CD8-positive, alpha-beta memory T cell (primary cell): Measurements from ENCODE around the gene LDAF1. TPM values are rescaled to one million over a fixed set of nuclear protein-coding genes. Genes with fewer than 3 reads are reported as not detected.
"Not testable (repeated sequence)": the region's sequence is repeated elsewhere in the genome, so short reads cannot be mapped to it uniquely, and the experiment has no call there.

Experiments
- CTCF ChIA-PET: fragments of 350-600 bp; sonication (Branson Sonifier 250); formaldehyde crosslinking; loops from one replicate; lab custom pipeline; 2021; ENCODE audit warnings: antibody characterized with exemption; lab: Charles Lee
- POLR2A ChIA-PET: fragments of 350-600 bp; sonication (Branson Sonifier 250); formaldehyde crosslinking; loops from one replicate; lab custom pipeline; 2021; ENCODE audit warnings: antibody characterized with exemption; lab: Charles Lee
- DNase-seq, 5 donors: peaks; one replicate each; pipeline versions ENCODE4 v3.0.0 to v3.0.0-alpha.2; 2020 to 2022; ENCODE audit warnings: mixed read lengths in 1 of 5
- H3K27ac ChIP-seq: one replicate; pipeline ENCODE4 v1.7.0; 2013; ENCODE audit warnings: low read depth, mild to moderate bottlenecking, low read length, moderate library complexity
- H3K27me3 ChIP-seq: 2 replicates; pipeline ENCODE4 v1.7.0; 2013; ENCODE audit warnings: low read length, mild to moderate bottlenecking; ENCODE audit not compliant: insufficient read depth, poor library complexity, severe bottlenecking
- H3K36me3 ChIP-seq: 2 replicates; pipeline ENCODE4 v1.7.0; 2013; ENCODE audit warnings: mild to moderate bottlenecking, low read length, moderate library complexity; ENCODE audit not compliant: insufficient read depth
- H3K4me1 ChIP-seq: 2 replicates; pipeline ENCODE4 v1.7.0; 2013; ENCODE audit warnings: mild to moderate bottlenecking, low read length, moderate library complexity; ENCODE audit not compliant: insufficient read depth
- H3K4me3 ChIP-seq: 2 replicates; pipeline ENCODE4 v1.7.0; 2013; ENCODE audit warnings: mild to moderate bottlenecking, low read length
- H3K9me3 ChIP-seq: 2 replicates; pipeline ENCODE4 v1.7.0; 2013; ENCODE audit warnings: mild to moderate bottlenecking, low read length
- H3K27ac Mint-ChIP-seq, 8 donors: one replicate each; pipeline ENCODE4 v1.8.0; 2020 to 2021; ENCODE audit warnings: mixed read lengths in 8 of 8, mild to moderate bottlenecking in 6 of 8, inconsistent platforms in 3 of 8, moderate library complexity in 3 of 8
- H3K27me3 Mint-ChIP-seq, 2 donors: one replicate each; pipeline ENCODE4 v1.8.0; 2020 to 2021; ENCODE audit warnings: mixed read lengths in 2 of 2, mild to moderate bottlenecking in 1 of 2, moderate library complexity in 1 of 2
- H3K36me3 Mint-ChIP-seq, 3 donors: one replicate each; pipeline ENCODE4 v1.8.0; 2020 to 2021; ENCODE audit warnings: mixed read lengths in 3 of 3, inconsistent platforms in 1 of 3, mild to moderate bottlenecking in 1 of 3
- H3K4me1 Mint-ChIP-seq, 3 donors: one replicate each; pipeline ENCODE4 v1.8.0; 2020 to 2021; ENCODE audit warnings: mixed read lengths in 3 of 3, inconsistent platforms in 1 of 3, mild to moderate bottlenecking in 1 of 3
- H3K4me3 Mint-ChIP-seq, 7 donors: one replicate each; pipeline ENCODE4 v1.8.0; 2020 to 2021; ENCODE audit warnings: mixed read lengths in 7 of 7, mild to moderate bottlenecking in 6 of 7, moderate library complexity in 4 of 7, inconsistent platforms in 2 of 7
- H3K9me3 Mint-ChIP-seq, 5 donors: one replicate each; pipeline ENCODE4 v1.8.0; 2020 to 2022; ENCODE audit warnings: mixed read lengths in 5 of 5, mild to moderate bottlenecking in 3 of 5, moderate library complexity in 2 of 5, inconsistent platforms in 1 of 5
- polyA plus RNA-seq: library from polyadenylated mRNA; unstranded; fragments of 300-500 nt; fragmentation: Illumina TruSeq; gene quantifications from one replicate; pipeline ENCODE4 v1.2.3, GENCODE V29; 2021
- total RNA-seq, 2 experiments: library from RNA; stranded (reverse); gene quantifications; one replicate each; pipeline ENCODE4 v1.2.3, GENCODE V29; 2021

LDAF1 gene
- total and polyA plus RNA-seq, 3 experiments from 2014 or later, result 8.8 to 16.0 (median 9.5) TPM

DNA sequence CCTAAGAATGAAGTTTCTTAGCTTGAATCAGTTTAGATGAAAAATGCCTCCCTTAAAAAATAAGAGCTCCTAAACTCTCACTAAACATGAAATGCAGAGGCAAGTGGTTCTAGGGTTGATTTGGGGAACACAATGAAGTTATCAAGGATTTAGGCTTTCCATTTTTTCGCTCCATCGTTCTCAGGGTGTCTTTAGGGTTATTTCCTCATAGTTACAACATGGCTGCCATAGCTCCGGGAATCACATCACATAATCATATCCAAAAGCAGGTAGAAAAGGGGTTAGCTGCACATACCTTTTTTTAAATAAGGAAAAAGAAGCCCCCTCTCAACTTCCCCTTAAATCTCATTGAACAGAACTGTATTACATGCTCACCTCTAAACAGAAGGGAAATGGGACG, 31.5 kb downstream of the LDAF1 start:
- Mint-ChIP-seq H3K9me3 (peaks cover 0 to 4% (median 3%) of the 10 kb centered on the region in 5 donors), H3K36me3 (no peaks in the 10 kb centered on the region), H3K4me1 (peaks cover 3 to 6% (median 5%) of the 10 kb centered on the region in 3 donors), H3K27me3 (peaks cover 14 to 34% of the 10 kb centered on the region in 2 donors), H3K4me3 (no peak overlapping the region), H3K27ac (no peak overlapping the region)
- H3K4me3 ChIP-seq, result no peak overlapping the region
- H3K27me3 ChIP-seq, result no peaks in the 10 kb centered on the region
- no peak for DNase-seq
- H3K27ac ChIP-seq, result no peak overlapping the region
- ChIA-PET POLR2A (no interaction called here), CTCF (interaction anchor here (0.7 to 1.2 kb wide), 2 partner anchors 31 to 366 kb away, joined by 3 to 5 read pairs; partner anchors contain the start of gene LDAF1)
- H3K9me3 ChIP-seq, result no peaks in the 10 kb centered on the region
- no peaks in the 10 kb centered on the region for H3K36me3 ChIP-seq
- no peaks in the 10 kb centered on the region for H3K4me1 ChIP-seq

DNA sequence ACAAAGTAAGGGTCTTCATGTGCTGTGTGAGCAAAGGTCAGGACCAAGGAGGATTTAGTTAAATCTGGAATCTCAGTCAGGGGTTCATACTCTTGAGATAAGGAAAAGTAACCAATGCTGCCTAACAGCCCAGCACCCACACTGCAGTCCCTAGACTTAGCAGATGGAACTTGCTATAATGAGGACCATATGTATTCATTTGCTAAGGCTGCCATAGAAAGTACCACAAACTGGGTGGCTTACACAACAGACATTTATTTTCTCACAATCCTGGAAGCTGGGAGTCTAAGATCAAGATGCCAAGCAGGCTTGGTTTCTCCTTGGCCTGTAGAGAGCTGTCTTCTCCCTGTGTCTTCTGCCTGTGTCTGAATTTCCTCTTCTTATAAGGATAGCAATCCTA, 32.1 kb downstream of the LDAF1 start:
- Histone ChIP-seq H3K27me3 (no peaks in the 10 kb centered on the region), H3K4me3 (no peak overlapping the region), H3K27ac (no peak overlapping the region), H3K4me1 (no peaks in the 10 kb centered on the region), H3K9me3 (no peaks in the 10 kb centered on the region), H3K36me3 (no peaks in the 10 kb centered on the region)
- DNase-seq, result no peak
- Mint-ChIP-seq H3K27ac (no peak overlapping the region), H3K4me3 (no peak overlapping the region), H3K27me3 (peaks cover 19 to 40% of the 10 kb centered on the region in 2 donors), H3K4me1 (peaks cover 3 to 6% (median 5%) of the 10 kb centered on the region in 3 donors), H3K36me3 (no peaks in the 10 kb centered on the region), H3K9me3 (peaks cover 0 to 4% (median 3%) of the 10 kb centered on the region in 5 donors)
- CTCF ChIA-PET, result interaction anchor here (0.7 kb wide), 1 partner anchor 21 kb away, joined by 3 read pairs; no protein-coding TSS in a partner anchor
- POLR2A ChIA-PET, result no interaction called here

DNA sequence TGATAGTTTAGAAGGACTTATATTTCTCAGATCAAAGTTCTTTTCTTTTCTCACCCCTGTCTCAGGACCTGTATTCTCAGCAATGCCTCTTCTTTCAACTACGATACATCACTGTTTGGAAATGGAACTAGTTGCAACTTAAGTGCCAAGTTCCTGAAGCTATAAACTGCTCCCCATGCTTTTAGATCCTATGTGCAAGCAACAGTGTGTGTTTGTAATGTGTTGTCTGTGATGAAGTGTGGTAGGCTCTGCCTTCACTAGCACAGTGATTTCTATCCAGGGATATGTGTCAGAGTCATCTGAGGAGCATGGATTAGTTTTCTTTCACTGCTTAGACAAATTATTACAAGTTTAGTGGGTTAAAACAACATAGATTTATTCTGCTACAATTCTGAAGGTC, 34.5 kb downstream of the LDAF1 start:
- no peak overlapping the region for H3K27ac Mint-ChIP-seq
- H3K4me1 Mint-ChIP-seq, result peaks cover 3 to 6% (median 5%) of the 10 kb centered on the region in 3 donors
- H3K27me3 Mint-ChIP-seq, result peaks cover 24 to 43% of the 10 kb centered on the region in 2 donors
- ChIA-PET CTCF (interaction anchor here (1.0 kb wide), 1 partner anchor 374 kb away, joined by 3 read pairs; no protein-coding TSS in a partner anchor), POLR2A (no interaction called here)
- Histone ChIP-seq H3K9me3 (no peaks in the 10 kb centered on the region), H3K27me3 (no peaks in the 10 kb centered on the region), H3K36me3 (no peaks in the 10 kb centered on the region), H3K27ac (no peak overlapping the region), H3K4me3 (no peak overlapping the region), H3K4me1 (no peaks in the 10 kb centered on the region)
- peaks cover 0 to 4% (median 3%) of the 10 kb centered on the region in 5 donors for H3K9me3 Mint-ChIP-seq
- no peaks in the 10 kb centered on the region for H3K36me3 Mint-ChIP-seq
- H3K4me3 Mint-ChIP-seq, result no peak overlapping the region
- no peak for DNase-seq

DNA sequence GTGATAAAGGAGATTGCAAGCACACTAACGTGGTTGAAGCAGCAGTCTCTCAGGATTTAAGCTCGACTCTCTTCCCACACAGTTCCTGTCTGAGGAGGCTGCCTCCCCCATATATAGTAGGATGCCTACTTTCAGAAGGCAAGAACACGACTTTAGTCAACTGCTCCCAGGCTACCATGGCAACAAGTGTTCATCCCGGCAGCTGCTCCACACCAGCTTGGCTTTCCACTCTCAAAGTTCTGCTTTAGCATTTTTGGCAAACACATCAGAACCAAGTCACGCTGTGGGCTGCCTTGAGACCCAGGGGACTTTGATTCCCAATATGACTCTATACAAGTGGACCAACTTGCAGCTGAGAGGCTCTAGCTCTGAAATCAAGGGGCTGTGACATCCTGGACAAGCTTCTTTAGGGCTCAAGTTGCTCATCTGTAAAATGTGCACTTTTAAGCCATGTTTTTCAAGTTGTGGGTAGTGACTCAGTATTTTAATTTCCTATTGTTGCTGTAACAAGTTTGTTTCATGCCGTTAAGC, 36.4 kb downstream of the LDAF1 start:
- Histone ChIP-seq H3K36me3 (no peaks in the 10 kb centered on the region), H3K4me3 (no peak overlapping the region), H3K4me1 (no peaks in the 10 kb centered on the region), H3K27ac (no peak overlapping the region), H3K9me3 (no peaks in the 10 kb centered on the region), H3K27me3 (no peaks in the 10 kb centered on the region)
- Mint-ChIP-seq H3K27ac (no peak overlapping the region), H3K9me3 (peaks cover 0 to 4% (median 3%) of the 10 kb centered on the region in 5 donors), H3K27me3 (peaks cover 19 to 52% of the 10 kb centered on the region in 2 donors), H3K4me1 (no peaks in the 10 kb centered on the region), H3K4me3 (no peak overlapping the region), H3K36me3 (no peaks in the 10 kb centered on the region)
- no peak for DNase-seq
- CTCF ChIA-PET, result no interaction called here
- POLR2A ChIA-PET, result no interaction called here

DNA sequence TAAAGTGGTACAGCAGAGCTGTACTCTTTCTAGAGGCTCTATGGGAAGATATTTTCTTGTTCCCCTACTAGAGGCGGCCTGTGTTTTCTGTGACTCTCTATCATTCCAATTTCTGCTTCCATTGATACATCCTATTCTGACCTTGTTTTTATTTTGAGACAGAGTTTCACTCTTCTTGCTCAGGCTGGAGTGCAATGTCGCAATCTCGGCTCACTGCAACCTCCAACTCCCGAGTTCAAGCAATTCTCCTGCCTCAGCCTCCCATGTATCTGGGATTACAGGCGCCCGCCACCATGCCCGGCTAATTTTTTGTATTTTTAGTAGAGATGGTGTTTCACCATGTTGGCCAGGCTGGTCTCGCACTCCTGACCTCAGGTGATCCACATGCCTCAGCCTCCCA, 36.9 kb downstream of the LDAF1 start:
- POLR2A ChIA-PET, H3K4me3 ChIP-seq, H3K36me3 Mint-ChIP-seq, H3K9me3 ChIP-seq, H3K4me3 Mint-ChIP-seq, H3K4me1 ChIP-seq, H3K36me3 ChIP-seq, H3K4me1 Mint-ChIP-seq, H3K27ac ChIP-seq, H3K27ac Mint-ChIP-seq, CTCF ChIA-PET, H3K27me3 ChIP-seq, H3K9me3 Mint-ChIP-seq, DNase-seq: not testable (repeated sequence)
- peaks cover 19 to 48% of the 10 kb centered on the region in 2 donors for H3K27me3 Mint-ChIP-seq

DNA sequence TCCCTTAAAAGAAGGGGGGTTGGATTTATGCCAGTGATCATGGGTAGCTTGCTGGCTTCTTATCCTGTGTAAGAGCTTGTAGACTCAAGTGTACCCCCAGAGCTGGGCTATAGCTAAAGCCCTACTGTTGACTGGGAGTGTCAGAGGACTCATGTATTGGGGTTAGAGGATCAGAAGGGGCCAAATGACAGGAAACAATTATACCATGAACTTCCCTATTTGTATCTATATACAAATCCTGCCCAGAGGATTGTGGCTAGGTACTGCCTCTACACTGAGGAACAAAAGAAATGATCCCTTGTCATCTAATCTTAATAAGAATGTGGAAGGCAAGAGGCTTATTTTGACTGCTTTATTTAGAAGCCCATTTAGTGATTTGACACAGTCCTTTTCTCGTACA, 38.6 kb downstream of the LDAF1 start:
- Mint-ChIP-seq H3K36me3 (no peaks in the 10 kb centered on the region), H3K4me3 (no peak overlapping the region), H3K9me3 (no peaks in the 10 kb centered on the region), H3K4me1 (no peaks in the 10 kb centered on the region), H3K27ac (no peak overlapping the region), H3K27me3 (peaks cover 19 to 48% of the 10 kb centered on the region in 2 donors)
- H3K9me3 ChIP-seq, result no peaks in the 10 kb centered on the region
- CTCF ChIA-PET, result no interaction called here
- H3K27ac ChIP-seq, result no peak overlapping the region
- POLR2A ChIA-PET, result no interaction called here
- no peaks in the 10 kb centered on the region for H3K36me3 ChIP-seq
- H3K4me1 ChIP-seq, result no peaks in the 10 kb centered on the region
- no peak for DNase-seq
- no peak overlapping the region for H3K4me3 ChIP-seq
- no peaks in the 10 kb centered on the region for H3K27me3 ChIP-seq

DNA sequence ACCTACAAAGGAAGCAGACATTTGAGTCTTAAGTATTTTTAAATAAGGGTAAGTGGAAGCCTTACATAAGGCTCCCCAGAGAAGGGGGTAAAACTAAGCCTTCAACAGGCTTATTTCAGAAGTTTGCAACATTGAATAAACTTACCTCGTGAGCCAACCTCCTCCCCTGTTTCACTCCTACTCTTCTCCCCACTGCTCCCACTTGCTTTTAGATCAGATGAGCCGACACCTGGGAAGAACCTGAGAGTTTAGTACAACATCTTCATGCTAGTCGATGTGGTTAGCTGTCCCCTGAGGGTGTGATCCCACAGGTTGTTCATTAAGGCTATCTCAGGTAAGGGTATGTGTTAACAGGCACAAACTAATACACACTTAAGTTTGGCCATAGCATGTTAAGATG, 39.1 kb downstream of the LDAF1 start:
- Mint-ChIP-seq H3K27me3 (peaks cover 19 to 48% of the 10 kb centered on the region in 2 donors), H3K27ac (no peak overlapping the region), H3K36me3 (no peaks in the 10 kb centered on the region), H3K4me3 (no peak overlapping the region), H3K9me3 (no peaks in the 10 kb centered on the region), H3K4me1 (no peaks in the 10 kb centered on the region)
- H3K9me3 ChIP-seq, result no peaks in the 10 kb centered on the region
- no peaks in the 10 kb centered on the region for H3K36me3 ChIP-seq
- no peak overlapping the region for H3K4me3 ChIP-seq
- no peaks in the 10 kb centered on the region for H3K4me1 ChIP-seq
- ChIA-PET POLR2A (no interaction called here), CTCF (interaction anchor here (1.4 kb wide), 1 partner anchor 9 kb away, joined by 5 read pairs; no protein-coding TSS in a partner anchor)
- DNase-seq, result no peak
- H3K27ac ChIP-seq, result no peak overlapping the region
- H3K27me3 ChIP-seq, result no peaks in the 10 kb centered on the region

DNA sequence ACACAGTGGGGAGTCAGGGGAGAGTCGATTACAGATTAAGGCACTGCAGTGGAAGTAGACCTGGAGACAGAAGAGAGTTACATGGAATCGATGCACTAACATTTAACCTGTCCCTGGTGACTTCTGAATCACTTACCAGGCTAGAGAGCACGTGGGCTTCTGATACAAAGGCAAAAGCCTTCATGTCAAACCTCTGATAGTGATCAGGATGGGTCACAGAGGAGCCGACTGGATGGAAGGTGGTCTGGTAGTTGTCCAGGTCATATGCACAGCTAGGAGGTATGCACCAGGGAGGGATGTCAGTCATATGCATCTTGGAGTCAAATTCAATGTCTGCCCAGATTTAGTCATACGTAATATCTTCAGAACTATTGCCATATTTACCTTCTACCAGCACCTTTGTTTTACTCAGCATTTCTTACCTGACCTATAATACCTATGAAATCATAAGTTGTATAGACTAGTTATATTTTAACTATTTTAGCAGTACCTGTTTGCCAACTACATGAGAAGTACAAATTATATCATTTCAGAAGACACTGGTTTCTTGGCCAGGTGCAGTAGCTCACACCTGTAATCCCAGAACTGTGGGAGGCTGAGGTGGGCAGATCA, 41.2 kb downstream of the LDAF1 start:
- ChIA-PET CTCF (no interaction called here), POLR2A (no interaction called here)
- no peak overlapping the region for H3K27ac ChIP-seq
- DNase-seq, result no peak
- no peaks in the 10 kb centered on the region for H3K9me3 ChIP-seq
- no peaks in the 10 kb centered on the region for H3K9me3 Mint-ChIP-seq
- H3K27me3 ChIP-seq, result no peaks in the 10 kb centered on the region
- H3K36me3 Mint-ChIP-seq, result no peaks in the 10 kb centered on the region
- H3K4me1 Mint-ChIP-seq, result no peaks in the 10 kb centered on the region
- H3K27ac Mint-ChIP-seq, result no peak overlapping the region
- H3K4me1 ChIP-seq, result no peaks in the 10 kb centered on the region
- no peaks in the 10 kb centered on the region for H3K36me3 ChIP-seq
- no peak overlapping the region for H3K4me3 Mint-ChIP-seq
- H3K4me3 ChIP-seq, result no peak overlapping the region
- peaks cover 10 to 31% of the 10 kb centered on the region in 2 donors for H3K27me3 Mint-ChIP-seq
